ENCODE data around the gene HES5. TPM values are rescaled to one million over a fixed set of nuclear protein-coding genes. Genes with fewer than 3 reads are reported as not detected.

Gene HES5
- total RNA-seq, 2 donors from 2014 or later: 2.6 TPM; not detected in 1

DNA sequence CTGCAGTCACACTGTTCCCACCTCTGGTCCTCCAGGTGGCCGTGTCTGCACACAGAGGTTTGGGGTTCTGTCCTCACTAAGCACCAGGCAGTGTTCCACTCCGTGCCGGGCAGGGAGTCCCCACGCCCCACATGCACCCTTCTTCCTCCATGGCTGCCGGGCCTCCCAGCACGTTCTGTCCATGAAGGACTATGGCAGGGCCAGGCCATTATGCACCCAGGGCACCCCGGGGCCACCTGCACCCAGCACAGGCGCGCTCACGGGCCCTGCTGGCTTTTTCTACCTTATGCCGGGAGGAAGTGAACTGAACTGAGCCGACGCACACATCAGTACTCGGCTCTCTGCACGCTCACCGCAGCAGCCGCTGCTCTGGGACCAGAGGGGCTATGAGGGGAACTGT lies 13.9 kb downstream of the HES5 start:
- intact Hi-C loops (cut with DNase I): no loop called here
- Histone ChIP-seq H3K4me1 (replicated peaks) (no peaks in the 10 kb centered on the region), H3K36me3 (peaks cover 31 to 86% of the 10 kb centered on the region in 2 donors), H3K27ac (no peak overlapping the region), H3K27me3 (replicated peaks; ENCODE audit: insufficient read depth) (no peaks in the 10 kb centered on the region), H3K4me3 (no peak overlapping the region), H3K9me3 (no peaks in the 10 kb centered on the region)
- DNase-seq (ENCODE audit: low spot score): no peak
- TF ChIP-seq, protein P1, sequence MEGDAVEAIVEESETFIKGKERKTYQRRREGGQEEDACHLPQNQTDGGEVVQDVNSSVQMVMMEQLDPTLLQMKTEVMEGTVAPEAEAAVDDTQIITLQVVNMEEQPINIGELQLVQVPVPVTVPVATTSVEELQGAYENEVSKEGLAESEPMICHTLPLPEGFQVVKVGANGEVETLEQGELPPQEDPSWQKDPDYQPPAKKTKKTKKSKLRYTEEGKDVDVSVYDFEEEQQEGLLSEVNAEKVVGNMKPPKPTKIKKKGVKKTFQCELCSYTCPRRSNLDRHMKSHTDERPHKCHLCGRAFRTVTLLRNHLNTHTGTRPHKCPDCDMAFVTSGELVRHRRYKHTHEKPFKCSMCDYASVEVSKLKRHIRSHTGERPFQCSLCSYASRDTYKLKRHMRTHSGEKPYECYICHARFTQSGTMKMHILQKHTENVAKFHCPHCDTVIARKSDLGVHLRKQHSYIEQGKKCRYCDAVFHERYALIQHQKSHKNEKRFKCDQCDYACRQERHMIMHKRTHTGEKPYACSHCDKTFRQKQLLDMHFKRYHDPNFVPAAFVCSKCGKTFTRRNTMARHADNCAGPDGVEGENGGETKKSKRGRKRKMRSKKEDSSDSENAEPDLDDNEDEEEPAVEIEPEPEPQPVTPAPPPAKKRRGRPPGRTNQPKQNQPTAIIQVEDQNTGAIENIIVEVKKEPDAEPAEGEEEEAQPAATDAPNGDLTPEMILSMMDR (IDR thresholded peaks at IDR 0.05): no peak
- no peak for TF ChIP-seq POLR2A (IDR thresholded peaks at IDR 0.05)
- TF ChIP-seq POLR2AphosphoS5 (IDR thresholded peaks at IDR 0.05): no peak
- WGBS: 89% methylated on average over 17 of the region's 17 CpGs

DNA sequence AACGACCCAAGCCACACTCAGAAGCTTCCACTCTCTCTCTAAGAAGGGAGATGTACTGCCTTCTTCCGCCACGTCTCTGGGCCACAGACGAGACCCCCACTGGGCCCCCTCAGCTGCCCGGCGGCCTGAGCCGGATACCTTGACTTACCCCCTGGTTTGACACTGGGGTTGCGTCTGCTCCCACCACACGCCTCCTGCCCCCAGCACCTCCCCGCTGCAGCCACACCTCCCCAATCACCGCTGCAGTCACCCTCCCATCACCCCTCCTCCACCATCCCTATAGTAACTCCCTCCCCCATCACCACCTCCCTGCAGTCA lies 14.3 kb downstream of the HES5 start:
- Histone ChIP-seq H3K27me3 (replicated peaks; ENCODE audit: insufficient read depth) (no peaks in the 10 kb centered on the region), H3K9me3 (no peaks in the 10 kb centered on the region), H3K4me3 (no peak overlapping the region), H3K4me1 (replicated peaks) (no peaks in the 10 kb centered on the region), H3K36me3 (peaks cover 31 to 86% of the 10 kb centered on the region in 2 donors), H3K27ac (no peak overlapping the region)
- TF ChIP-seq, protein P1 (IDR thresholded peaks at IDR 0.05): no peak
- TF ChIP-seq POLR2AphosphoS5 (IDR thresholded peaks at IDR 0.05): no peak
- no peak for TF ChIP-seq POLR2A (IDR thresholded peaks at IDR 0.05)
- intact Hi-C loops (cut with DNase I): no loop called here
- WGBS: 91% methylated on average over 11 of the region's 11 CpGs
- DNase-seq (ENCODE audit: low spot score): no peak

- Histone ChIP-seq H3K27ac (no peak overlapping the region), H3K4me1 (replicated peaks) (no peaks in the 10 kb centered on the region), H3K9me3 (no peaks in the 10 kb centered on the region), H3K36me3 (peaks cover 27 to 84% of the 10 kb centered on the region in 2 donors), H3K4me3 (no peak overlapping the region), H3K27me3 (replicated peaks; ENCODE audit: insufficient read depth) (no peaks in the 10 kb centered on the region)
- no peak for DNase-seq (ENCODE audit: low spot score)
- whole genome bisulfite sequencing: 92% methylated on average over 34 of the region's 45 CpGs
- intact Hi-C loops (cut with DNase I): no loop called here
- TF ChIP-seq, protein P1 (IDR thresholded peaks at IDR 0.05): no peak
- TF ChIP-seq POLR2AphosphoS5 (IDR thresholded peaks at IDR 0.05): no peak
- no peak for TF ChIP-seq POLR2A (IDR thresholded peaks at IDR 0.05)
These were observed 14.9 kb downstream of the HES5 start for GRCh38 chr1:2514863-2515762.

DNA sequence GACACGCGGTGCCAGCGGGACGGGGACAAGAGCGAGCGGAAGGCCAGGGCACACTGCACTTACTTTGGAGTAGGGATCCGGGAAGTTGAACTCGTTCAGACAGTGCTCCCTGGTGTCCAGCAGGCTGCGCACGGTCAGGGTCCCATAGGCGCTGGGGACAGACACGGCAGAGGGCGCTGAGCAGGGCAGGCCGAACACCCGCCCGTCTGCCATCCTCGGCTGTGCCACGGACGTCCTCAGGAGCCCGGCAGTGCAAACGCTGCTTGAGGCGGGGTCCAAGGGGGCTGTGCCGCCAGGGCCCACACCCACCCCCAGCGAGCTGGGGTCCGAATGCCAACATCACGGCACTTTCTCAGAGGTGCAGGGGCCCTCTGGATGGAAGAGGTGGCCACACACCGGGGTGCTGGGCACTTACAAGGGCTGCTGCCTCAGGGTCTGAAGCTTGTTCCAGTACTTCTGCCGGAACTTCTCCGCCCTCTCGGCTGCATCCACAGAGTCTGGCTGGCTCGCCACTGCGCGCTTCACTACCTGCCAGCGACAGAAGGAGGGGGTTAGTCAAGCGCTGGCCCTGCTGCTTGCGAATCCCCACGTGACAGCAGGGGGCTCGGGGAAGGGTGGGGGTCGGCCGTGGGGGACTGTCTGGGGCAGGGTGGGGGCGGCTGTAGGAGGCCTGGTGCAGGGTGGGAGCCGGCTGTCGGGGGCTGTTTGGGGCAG lies 16.0 kb downstream of the HES5 start:
- 93% methylated on average over 32 of the region's 43 CpGs for WGBS
- Histone ChIP-seq H3K4me1 (replicated peaks) (no peaks in the 10 kb centered on the region), H3K27me3 (replicated peaks; ENCODE audit: insufficient read depth) (no peaks in the 10 kb centered on the region), H3K36me3 (peaks cover 19 to 85% of the 10 kb centered on the region in 2 donors), H3K27ac (no peak overlapping the region), H3K4me3 (no peak overlapping the region), H3K9me3 (no peaks in the 10 kb centered on the region)
- intact Hi-C loops (cut with DNase I): no loop called here
- TF ChIP-seq POLR2AphosphoS5 (IDR thresholded peaks at IDR 0.05) (no peak), POLR2A (IDR thresholded peaks at IDR 0.05) (no peak)
- TF ChIP-seq, protein P1 (IDR thresholded peaks at IDR 0.05): no peak
- no peak for DNase-seq (ENCODE audit: low spot score)

Data from prostate gland (tissue), 2 donors.